Left forelimb (tissue), 1 donor: ENCODE measurements around the gene OBP2B.
"Not testable (repeated sequence)": the region's sequence is repeated elsewhere in the genome, so short reads cannot be mapped to it uniquely, and the experiment has no call there.

Experiments used
- DNase-seq: peaks from one replicate; pipeline ENCODE4 v3.0.0-alpha.2; 2018; ENCODE audit warnings: low spot score

Gene OBP2B

DNA sequence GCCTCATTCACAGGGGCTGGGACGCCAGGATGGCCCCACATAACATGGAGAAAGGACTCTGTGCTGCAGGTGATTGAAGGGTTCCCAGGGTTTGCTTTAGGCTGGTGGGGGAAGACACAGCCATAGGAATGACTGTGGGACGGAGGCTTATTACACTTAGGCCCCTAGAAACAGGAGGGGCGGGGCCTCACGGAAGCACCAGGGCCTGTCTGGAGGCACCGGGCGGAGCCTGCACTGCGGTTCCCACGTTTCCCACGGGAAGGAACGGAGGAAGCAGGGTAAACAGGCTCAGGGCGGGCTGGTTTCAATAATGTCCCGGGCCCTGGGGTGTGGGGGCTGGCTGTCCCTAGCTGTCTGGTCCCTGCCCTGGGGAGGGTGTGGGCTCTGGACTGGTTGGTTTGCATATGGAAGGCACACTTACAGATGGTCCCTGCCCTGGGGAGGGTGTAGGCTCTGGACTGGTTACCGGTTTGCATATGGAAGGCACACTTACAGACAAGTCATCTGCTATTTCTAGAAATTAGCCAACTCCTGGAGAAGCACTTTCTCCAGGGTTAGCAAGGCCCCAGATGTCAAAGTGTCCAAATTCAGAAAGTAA is 14.2 kb upstream of the OBP2B start:
- DNase-seq, result not testable (repeated sequence)

DNA sequence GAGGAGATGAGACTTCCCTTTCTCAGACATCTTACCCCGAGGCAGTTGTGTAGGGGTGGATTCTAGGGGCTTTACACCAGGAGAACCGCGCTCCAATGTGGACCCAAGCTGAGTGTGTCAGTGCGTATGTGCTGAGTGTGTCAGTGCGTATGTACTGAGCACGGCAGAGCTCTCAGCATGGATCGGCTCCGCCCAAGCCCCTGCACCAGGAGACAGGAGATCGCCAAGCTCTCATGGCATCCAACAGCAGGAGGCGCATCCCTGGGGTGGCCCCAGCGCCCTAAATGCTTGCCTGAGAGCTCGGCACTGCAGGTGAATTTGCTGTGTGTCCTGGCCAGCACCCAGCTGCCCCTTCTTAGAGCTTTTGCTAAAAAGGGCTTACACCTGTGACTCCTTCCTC is 12.9 kb upstream of the OBP2B start:
- not testable (repeated sequence) for DNase-seq

DNA sequence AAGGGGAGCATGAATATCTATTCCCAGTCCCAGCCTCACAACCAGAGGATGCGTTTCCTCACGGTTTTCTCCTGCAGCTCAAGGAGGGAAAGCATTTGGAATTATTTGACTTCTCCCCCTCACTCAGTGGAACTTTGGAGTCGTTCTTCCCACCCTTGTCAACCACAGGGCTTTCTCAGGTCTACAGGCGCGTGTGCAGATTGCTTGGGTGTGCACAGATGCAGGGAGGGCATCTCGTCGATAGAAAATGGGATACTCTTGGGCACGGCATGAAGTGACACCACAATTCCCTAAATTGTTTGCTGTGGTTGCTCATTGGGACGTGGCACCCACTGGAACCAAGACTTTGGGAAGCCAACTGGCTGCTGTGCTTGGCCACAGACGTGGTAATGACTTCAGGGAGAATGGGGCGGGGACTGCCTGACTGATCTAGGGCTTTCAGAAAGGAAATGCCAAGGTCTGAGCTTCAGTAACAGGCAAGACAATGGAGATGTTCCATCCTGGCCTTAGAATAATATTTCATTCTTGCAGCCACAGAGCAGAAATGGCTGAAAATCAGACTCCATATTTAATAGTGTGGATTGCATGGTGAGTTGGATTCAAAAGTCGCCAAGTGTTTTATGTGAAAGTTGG is 12.2 kb upstream of the OBP2B start:
- no peak for DNase-seq

DNA sequence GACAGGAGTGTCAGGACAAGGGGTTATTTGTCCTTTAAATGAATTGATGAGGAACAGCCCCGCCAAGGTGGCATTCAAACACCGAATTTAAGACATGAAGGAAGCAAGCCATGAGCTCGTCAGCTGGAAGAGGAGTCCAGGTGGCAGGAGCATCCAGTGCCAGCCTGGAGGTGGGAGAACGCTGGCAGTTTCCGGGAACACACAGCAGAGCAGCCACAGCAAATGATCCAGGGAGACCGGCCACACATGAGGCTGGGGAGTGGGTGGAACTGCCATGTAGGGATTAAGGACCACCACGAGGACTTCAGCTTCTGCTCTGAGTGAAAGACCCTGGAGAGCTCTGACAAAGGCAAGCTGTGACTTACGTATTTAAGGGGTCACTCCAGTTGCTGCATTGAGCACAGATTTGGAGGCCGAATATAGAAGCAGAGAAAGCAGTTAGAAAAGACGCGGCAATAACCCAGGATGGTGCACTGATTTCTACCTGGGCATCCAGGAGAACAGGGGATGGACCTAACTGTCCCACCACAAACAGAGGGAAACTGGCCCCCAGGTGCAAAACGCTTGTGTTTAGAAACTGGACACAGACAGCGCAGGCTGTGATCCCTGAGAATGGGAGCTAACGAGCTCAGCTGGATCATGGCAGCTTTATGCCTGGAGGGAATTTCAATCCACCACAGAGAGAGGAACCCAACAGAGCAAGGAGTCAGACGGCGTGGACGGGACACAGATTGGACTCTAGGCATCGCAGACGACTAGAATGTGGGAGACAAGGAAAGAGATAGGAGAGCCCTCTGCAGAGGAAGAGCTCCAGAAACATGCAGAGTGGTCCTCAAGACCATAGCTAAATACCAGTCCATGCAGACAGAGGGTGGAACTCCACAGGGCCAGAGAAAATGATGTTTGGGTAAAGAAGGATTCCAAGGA is 9.3 kb upstream of the OBP2B start:
- not testable (repeated sequence) for DNase-seq

DNA sequence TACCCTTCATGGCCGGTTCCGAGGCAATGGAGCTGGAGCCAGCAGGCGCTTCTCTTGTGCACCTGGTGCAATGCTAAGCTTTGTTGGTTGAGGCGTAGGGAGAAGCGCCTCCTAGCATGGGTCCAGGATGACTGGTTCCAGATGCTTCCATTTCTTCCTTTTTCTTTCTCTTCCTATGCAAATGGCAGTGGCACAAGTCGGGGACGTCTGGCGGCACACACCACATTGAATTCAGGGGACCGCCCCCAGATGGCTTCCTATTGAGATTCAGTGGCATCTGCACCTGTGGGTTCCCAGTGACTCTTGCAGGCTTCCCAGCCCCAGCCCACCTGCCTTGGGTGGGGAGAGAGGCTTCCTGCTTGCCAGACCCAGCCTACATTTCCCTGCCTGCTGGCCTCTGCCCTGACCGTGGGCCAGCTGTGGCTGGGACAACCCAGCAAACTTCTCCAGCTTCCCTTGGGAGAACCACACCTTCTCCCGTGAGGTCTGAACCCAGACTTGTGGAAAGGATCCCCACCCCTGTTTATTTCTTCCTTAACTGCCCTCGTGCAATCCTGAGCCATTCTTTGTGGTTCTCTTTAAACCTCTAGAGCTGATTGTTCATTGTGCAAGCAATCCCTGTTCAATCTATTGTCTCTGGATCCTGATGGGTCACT is 8.4 kb upstream of the OBP2B start:
- DNase-seq, result not testable (repeated sequence)

DNA sequence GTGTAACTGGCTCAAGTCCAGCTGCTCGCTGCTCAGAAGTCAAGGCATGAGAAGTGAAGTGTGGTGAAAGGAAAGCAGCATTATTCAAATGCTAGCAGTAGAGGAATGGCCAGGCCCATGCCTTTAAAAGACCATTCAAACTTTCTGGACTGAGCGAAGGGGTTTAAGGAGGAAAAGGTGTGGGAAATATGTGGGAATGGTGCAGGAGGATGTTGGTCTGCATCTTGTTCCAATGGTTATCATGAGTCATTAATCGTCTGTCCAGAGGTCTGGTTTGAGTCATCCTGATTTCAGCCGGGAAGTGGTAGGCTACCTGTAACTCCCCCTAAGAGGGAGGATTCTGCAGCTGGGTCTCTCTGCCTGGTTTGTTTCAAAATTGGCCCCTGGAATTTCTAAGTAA is 5.2 kb upstream of the OBP2B start:
- not testable (repeated sequence) for DNase-seq

DNA sequence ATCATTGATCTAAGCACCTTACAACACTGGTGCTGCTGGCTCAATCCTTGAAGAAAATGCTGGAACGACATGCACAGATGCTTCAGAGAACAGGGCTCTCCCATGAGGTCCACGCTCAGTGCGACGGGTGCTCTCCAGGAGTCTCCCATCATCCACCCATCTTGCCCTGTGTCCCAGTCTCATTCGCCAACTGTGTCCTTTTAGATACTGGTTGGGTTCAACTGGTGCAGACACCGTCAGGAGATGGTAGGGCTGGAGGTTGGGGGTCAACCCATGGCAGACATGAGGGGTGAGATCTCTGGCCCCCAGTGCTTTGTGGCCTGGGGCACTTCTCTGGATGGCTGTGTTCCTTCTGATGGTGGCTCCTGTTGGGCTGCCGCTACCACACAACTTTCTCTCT is 1.6 kb upstream of the OBP2B start:
- no peak for DNase-seq

DNA sequence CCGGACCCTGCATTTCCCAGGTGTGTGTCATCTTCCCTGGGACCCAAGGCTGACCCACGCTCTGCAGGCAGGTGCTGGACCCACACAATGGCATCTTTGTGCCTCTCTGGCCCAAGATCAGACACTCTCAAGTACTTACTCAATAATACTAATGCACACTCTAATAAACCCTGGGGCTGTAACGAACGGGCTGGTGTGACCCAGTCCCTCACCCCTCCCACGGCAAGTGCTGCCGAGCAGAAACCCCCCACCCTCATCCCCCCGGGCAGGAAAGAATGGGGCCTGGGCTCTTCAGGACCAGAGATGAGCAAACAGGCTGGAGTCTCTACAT is 1.1 kb upstream of the OBP2B start:
- DNase-seq, result no peak

DNA sequence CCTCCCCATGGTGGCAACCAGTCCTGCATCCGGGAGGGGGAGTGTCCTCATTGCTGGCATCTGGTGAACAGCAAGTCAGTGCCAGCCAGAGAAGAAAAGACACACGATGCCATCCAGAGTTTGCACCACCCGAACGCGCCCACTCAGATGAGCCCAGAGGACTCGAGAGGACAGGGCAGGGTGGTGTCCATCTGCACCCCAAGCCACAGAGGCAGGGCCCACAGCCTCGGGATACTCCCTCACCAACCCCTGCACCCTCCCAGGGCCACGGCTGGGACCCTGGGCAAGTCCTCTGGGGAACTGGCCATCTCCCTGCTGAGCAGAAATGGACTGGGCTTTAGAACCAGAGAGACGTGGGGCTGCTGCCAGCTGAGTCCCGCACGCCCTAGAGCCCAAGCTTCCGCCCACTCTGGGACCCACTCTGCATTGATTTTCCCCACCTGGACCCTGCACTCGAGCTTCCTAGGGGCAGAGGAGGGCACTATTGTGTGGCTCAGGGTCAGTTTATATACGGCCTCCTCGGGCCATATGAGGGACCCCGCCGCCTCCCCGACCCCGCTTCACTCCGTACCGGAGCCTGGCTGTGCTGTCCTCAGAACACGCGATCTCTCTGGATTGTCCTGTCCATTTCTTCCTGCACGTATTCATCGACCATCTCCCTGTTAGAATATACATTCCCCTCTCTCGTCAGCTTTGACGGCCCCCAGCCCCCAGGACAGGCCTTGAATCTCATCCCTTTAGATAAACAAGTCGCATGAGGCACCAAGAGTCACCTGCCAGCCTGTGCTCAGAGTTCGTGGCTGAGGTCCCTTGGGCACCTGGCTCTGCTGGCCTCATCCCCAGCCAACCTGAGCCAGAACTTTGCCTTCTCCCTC is 514 bp upstream of the OBP2B start:
- not testable (repeated sequence) for DNase-seq

DNA sequence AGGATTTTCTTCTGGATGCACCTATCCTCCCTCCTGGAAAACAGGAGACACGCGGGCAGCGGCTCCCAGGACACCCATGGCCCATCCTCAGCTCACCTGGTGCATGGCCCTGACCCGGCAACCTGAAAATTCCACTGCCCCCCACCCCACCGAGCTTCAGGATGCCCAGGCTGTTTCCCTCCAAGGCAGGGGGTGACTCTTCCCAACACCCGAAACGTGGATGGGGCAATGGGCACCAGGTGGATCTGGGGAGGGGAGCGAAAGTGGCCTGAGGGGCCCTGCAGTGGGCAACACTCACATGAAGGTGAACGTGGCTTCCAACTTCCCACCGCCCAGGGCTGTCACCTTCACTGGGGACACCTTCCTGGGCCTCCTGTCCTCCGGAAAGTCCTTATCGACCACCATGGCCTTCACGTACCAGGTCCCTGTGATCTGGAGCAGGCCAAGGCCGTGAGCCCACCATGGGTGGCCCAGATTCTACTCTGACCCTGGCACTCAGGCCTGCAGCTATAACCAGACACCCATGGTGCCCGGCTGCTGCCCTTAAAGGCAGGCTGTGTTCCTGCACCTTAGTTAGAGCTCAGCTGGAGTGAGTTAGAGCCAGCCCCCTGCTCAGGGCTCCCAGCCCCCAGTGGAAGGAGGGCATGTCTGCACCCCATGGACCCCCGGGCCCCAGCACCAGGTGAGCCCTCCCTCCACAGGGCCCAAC is 725 bp downstream of the OBP2B start:
- not testable (repeated sequence) for DNase-seq

DNA sequence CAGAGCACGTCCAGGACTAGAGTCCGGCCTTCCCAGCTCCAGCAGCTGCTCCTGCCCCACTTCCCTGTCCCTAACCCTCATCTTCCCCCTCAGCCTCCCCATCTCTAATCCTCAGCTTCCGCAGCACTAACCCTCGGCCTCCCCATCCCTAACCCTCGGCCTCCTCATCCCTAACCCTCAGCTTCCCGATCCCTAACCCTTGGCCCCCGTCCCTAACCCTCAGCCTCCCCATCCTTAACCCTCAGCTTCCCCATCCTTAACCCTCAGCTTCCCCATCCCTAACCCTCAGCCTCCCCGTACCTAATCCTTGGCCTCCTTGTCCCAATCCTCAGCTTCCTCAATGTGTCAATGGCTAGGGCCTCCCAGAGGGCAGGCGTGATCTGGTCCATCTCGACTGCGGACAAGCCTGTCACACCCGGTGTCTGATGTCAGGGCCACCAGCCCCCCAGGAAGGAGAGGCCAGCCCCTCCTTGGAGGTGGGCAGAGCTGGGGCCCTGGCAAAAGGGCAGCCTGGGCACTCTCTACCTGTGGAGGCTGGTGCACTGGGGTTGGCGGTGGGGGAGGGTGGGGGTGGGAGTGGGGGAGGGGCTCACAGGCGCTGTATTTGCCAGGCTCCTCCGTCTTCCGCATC is 1.4 kb downstream of the OBP2B start:
- DNase-seq, result no peak

DNA sequence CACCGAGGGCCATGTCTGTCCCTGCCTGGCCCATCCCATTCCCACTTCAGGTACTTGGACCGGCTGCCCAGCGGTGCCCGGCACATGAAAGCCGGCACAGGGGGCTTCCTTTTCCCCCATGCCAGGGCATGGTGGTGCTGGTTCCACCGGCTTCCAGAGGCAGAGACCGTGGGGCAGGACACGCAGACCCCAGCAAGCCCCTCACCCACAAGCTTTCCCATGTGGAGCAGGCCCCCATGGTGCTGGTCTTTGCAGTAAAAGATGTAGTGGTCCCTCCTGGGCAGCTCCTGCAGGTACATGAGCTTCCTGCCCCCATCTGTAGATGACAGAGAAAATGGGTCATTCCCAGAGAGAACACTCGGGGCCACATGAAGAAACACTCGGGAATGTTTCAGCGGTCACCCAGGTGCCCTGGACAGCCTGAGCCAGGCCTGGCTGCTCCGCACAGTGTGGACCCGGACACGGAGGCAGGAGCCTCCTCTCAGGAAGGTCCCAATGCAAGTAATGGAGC is 2.0 kb downstream of the OBP2B start:
- DNase-seq, result no peak

DNA sequence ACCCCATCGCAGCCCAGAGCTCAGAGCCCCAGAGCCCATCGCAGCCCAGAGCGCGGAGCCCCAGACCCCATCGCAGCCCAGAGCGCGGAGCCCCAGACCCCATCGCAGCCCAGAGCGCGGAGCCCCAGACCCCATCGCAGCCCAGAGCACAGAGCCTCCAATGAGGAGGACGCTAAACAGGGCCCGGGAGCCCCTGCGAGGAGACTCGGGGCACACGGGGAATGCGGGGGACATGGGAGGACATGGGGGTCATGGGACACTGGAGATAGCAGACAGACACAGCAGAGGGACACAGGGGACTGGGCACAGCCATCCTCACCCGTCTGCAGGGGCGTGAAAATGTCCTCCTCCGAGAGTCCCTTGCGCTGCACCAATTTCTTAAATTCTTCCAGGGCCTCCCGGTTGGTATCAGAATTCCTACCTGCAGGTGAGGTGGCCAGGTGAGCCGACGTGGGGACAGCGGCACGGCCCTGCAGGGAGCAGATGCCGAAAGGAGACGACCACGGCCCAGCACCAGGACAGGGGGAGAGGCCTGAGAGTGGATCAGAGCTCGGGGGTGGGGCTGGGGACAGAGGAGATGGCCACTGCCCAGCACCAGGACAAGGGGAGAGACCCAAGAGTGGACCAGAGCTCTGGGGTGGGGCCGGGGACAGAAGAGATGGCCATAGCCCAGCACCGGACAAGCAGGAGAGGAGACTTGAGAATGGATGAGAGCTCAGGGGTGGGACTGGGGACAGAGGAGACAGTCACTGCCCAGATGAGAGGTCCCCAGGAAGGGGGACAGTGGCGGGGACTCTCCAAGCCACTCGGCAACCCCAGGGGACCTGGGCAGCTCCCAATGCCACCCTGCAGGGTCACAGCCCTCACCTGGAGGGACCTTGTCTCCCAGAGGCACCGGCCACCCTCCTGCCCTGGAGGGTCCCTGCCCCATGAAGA is 2.8 kb downstream of the OBP2B start:
- no peak for DNase-seq

DNA sequence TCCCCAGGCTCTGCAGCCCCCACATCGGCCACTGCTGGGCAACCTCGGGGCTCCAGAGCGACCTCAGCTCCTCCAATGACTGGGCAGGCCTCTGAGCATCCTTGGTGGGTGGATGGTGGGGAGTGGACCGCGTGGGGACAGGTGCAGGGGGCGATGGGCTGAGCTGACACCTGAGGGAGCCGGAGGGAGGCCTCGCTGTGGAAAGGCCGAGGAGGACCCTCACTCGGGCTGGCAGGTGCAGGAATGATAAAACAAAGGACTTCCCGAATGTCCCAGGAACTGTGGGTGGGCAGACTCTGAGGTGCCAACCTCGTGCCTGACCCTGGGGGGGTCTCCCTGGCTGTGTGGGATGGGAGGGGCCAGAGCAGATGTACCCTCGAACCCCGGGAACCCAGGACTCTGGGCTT is 3.6 kb downstream of the OBP2B start:
- DNase-seq, result not testable (repeated sequence)

DNA sequence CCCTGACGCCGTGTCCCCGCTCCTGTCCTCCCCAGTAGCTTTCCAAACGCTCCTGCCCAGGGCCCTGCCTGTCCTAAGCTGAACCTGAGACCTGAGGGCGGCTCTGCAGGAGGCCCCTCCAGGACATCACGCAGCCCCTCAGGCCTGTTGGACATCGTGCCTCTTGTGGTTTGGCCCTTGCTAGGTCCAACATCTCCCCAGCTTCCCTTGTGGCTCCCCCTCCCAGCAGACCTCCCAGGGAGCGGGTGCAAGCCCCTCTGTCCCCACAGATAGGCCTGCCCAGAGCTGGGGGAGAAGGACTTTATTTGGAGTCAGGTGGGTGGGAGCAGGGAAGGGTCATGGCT is 4.1 kb downstream of the OBP2B start:
- no peak for DNase-seq

DNA sequence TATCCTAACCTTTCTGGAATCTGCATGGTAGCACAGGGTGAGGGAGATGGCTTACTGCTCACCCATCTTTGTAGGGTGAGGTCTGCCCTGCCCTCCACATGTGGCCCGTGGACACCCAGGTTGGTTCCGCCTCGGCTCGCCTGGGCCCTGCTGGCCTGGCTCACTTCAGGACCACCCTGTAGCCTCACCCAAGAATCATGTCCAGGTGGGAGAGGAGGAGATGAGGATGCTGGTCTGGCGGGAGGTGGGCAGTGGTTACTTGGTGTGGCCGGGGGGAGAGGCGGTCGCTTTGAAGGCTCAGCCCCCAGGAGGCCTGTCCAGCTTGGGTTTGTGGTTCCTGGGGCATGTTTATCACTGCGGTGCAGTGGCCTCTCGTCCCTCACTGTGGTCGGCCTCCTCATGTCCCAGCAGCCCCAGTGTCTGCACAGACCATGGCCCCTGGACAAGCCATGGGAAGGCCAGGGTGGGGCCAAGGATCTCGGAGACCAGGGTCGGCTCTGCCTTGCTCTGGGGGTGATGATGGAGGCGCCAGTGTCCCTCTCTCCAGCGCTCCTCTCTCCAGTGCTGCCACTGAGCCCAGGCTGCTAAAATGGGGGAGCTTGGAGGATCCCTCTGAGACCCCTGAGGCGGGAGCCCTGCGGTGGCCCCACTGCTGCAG is 4.6 kb downstream of the OBP2B start:
- no peak for DNase-seq

DNA sequence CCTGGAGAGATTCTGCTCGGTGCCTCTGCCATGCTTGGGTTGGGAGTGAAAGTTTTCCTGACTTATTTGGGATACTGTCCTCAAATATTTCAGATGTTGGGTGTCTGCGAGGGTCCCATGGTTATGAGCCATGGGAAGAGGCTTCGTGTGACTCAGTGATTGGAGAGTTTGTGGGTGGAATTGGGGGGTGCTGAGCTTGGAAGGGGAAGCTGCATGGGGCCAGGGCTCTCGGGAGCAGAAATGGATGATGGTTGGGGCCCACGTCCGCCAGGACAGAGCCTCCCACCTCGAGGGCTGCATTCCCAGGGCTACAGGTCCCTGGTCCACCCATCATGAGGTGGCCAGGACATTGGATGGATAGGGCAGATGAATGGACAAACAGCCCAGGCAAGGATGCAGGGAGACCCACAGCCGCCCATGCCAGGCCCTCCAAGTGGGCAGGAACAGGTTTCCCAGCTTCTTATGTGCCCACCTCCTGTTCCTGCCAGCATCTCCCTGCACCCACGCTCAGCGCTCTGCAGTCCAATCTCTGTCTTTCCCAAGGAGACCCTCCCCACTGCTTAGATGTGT is 5.5 kb downstream of the OBP2B start:
- no peak for DNase-seq

DNA sequence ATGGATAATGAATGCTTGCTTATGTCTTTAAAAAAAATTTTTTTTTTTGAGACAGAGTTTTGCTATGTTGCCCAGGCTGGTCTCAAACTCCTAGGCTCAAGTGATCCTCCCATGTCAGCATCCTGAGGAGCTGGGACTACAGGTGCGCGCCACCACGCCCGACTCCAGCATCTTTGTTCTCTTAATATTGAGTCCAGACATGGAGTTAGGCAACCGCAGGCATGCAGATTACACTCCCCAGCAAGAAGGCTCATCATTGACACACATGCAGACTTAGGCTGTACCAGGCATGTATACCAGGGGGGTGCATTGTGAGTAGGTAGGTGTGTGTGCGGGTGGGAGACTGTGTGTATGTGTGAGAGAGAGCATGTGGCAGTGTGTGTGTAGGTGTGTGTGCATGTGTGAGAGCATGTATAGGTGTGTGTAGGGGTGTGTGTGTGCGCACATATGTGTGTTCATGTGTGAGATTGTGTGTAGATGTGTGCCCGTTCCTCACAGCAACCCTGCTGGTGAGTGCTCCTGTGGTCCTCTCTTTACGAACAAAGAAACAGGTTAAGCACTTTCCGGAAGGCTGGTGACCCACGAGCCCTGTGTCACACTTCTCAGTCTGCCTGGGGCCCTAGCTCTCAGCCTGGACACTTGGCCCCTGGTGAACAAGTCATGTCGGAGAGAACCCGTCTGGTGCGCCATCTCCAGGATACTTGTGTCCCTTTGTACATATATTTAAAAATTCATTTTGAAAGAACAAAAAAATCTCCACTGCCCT is 6.2 kb downstream of the OBP2B start:
- DNase-seq, result no peak
